SKM-1 (cell line): Measurements from ENCODE around the gene PCNX1.
"Not testable (repeated sequence)": the region's sequence is repeated elsewhere in the genome, so short reads cannot be mapped to it uniquely, and the experiment has no call there.

Source experiments
- DNase-seq: peaks from one replicate; lab custom pipeline; 2025; ENCODE audit not compliant: unreplicated experiment; lab: John Stamatoyannopoulos, UW

The PCNX1 gene

GRCh38 chr14:71121001-71121400 is 213.7 kb downstream of the PCNX1 start:
- no peak for DNase-seq

GRCh38 chr14:71121711-71122110 is 214.5 kb downstream of the PCNX1 start:
- DNase-seq, result no peak

GRCh38 chr14:71122866-71123565 is 215.8 kb downstream of the PCNX1 start:
- no peak for DNase-seq

DNA sequence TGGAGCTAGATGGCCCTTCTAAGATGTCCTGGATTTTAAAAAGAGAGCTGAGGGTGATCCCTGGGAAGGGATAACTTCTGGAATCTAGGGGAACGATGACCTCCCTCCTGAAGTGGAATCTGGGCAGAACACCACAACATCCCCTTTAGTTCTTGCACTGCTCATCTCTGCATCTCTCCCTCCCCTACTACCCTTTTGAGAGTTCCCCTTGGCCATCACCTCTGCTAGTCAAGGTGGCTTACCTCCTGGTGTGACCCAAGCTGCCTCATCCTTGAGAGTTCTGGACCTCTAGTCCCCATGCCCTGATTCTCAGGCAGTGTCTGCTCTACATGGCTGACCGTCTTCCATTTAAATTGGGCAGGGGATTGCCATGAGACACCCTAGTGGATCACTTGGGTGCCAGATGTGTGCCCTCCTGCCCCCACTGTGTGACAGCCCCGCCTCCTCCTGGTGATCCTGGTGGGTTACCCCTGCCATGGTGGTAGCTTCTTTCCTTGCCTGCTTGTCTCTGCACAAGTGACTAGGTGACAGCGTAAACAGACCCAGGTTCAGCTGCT is 216.4 kb downstream of the PCNX1 start:
- DNase-seq, result no peak

DNA sequence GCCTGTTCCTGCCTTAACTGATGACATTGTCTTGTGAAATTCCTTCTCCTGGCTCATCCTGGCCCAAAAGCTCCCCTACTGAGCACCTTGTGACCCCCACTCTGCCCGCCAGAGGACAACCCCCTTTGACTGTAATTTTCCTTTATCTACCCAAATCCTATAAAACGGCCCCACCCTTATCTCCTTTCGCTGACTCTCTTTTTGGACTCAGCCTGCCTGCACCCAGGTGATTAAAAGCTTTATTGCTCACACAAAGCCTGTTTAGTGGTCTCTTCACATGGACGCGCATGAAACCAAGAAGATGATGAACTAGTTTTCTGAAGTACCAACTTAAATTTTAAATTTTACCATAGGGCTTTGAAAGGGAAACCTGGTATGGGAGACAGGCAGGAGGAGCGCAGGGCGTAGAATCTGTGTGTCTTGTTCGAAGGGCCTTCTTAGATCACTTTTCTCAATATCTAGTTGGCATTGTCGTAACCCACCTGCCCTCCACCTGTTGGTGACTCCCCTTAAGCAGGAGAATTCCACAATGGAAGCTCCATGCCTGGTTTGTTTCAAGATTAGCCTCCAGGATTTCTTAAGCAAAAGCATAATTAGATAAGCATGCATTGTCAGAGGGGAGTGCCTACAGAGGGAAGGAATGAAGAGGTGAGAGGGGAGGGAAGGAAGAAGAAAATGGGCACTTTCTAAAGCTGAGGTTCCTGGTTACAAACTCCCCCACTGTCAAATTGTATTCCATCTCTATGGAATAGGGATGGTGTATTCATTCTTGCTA is 222.6 kb downstream of the PCNX1 start:
- DNase-seq, result not testable (repeated sequence)

DNA sequence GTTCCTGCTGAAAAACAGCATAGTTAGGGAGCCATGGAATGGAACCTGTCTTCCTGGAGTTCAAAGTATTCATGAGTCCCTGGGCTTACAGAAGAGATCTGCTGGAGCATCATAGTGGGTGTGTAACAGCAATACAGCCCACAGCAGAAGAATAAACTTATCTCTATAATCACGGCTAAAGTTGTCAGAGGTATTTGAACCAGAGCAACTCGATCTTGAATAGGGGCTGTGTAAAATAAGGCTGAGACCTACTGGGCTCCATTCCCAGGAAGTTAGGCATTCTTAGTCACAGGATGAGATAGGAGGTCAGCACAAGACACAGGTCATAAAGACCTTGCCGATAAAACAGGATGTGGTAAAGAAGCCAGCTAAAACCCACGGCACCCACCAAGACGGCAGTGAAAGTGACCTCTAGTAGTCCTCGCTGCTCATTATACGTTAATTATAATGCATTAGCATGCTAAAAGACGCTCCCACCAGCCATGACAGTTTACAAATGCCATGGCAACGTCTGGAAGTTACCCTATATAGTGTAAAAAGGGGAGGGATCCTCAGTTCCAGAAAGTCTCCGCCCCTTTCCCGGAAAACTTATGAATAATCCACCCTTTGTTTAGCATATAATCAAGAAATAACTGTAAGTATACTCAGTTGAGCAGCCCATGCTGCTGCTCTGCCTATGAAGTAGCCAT is 223.4 kb downstream of the PCNX1 start:
- DNase-seq, result no peak

- DNase-seq, result no peak
Observed at GRCh38 chr14:71133296-71133695, 226.0 kb downstream of the PCNX1 start.

DNA sequence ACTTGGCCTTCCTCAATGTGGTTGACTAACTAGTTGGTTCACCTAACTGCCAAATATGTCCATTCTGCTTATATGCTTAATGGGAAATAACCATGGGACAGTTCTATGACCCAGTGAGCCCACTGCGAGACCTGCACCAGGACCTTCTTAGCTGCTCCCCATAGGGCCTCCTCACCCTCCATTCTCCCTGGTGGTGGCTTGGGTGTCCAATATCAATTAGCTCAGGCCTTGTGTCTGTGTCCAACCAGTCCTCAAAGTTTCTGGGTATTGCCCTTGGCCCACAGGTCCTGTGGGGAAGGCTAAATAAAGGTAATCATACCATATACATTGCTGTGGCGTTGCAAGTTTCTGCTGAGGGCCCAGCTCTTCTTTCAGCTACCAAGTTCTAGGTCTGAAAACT is 228.2 kb downstream of the PCNX1 start:
- no peak for DNase-seq

- no peak for DNase-seq
Observed at GRCh38 chr14:71135911-71136310, 228.7 kb downstream of the PCNX1 start.

GRCh38 chr14:71136386-71137060 is 229.3 kb downstream of the PCNX1 start:
- DNase-seq, result no peak

DNA sequence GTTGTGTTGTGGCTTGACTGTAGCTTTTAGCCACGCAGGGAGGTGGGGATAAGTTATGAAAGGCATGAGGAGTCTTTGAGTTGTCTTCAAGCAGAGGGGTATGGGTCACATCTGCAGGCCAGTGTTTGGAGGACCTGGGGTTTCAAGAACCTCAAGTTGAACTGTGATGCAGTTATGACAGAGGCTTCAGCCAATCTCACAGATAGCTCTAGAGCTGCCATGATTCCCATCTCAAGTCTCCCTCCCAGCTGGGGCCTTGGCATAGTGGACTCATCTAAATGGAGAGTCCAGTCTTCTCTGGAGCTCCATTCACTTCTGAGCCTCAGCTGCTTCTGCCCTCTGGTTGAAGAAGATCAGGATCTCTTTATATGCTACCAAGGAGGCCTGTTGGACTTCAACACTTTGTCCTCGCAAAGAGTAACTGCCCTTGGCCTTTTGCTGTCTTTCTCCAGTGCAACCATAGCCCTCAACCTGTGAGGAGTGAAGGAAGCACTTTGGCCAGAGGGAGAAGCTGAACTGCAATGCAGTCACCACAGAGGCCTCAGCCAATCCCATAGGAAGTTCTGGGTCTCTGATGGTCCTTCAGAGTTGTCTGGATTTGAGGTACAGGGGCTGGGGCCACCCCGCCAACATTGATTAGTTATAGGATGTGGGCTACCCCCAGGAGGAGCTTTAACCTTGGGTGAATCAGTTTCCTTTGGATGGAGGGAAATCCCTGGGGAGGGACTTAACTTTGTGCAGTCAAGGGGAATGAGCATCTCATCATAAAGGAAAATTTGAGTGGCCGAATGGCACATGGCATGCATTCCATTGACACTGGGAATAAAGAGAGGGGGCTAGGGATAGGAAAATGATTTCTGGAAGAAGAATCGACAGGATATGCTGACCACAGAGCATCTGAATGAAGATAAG is 230.5 kb downstream of the PCNX1 start:
- DNase-seq, result no peak

DNA sequence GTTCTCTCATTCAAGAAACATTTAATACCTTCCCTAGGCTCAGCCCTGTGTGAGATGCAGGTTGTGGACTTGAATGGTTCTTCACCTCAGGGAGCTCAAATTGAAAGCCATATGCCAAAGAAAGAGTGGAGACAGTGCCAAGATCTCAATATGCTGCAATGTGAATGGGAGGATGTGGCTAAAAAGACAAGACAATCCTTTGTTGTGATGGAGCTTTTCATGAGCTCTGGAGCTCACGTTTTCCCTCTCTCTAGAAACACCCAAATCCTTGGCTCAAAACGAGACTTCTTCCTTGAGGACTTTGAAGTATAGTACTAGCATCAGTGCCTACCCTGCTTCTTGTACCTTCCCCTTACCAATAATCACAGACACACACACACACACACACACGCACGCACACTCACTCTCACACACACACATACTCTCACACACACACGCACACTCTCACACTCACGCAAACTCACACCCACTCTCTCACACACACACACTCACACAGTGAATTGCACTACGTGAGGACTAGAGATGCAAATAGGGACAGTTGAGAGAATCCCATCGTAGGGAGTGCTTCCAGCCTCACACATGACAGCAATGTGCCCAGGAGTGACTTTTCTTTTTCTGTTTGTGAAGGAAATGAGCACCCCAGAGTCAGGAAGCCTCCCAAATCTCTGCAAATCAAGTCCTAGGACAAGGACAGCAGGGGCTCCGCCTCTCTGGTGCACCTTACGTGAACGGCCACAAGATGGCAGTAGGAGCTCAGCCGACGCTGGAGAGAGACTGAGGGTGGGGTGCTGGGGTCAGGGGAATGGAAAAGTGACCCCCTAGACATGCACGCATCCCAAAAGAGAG is 231.4 kb downstream of the PCNX1 start:
- DNase-seq, result no peak

DNA sequence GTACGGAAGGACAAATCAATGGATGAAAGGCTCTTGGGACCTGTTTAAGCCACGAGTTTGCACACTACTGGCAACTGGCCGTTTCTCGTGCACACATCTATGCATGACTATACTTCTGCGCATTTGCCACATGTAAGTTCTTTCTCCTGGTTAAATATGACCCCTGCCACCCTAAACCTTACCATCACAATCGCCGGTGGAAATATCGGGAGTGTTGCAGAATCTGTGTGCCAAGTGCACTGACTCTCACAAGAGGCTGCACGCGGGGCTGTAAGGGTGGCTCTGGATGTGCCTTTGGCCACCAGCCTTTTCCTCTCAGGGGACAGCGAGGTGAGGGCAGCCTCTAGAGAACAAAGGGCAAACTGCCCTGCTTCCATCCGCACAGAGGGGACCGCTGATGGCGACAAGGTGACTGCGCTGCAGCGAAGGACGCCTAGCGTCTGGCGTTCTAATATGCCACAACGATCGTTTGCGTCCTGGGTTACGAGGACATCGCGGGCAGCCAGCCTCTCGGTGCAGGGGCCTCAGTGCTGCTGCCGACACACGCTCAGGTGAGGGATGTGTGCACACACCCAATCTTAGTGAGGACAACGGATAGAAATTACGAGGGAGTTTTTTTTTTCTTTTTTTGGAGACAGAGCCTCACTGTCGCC is 232.2 kb downstream of the PCNX1 start:
- DNase-seq, result no peak

- DNase-seq, result no peak
Observed at GRCh38 chr14:71140157-71140556, 232.9 kb downstream of the PCNX1 start.

DNA sequence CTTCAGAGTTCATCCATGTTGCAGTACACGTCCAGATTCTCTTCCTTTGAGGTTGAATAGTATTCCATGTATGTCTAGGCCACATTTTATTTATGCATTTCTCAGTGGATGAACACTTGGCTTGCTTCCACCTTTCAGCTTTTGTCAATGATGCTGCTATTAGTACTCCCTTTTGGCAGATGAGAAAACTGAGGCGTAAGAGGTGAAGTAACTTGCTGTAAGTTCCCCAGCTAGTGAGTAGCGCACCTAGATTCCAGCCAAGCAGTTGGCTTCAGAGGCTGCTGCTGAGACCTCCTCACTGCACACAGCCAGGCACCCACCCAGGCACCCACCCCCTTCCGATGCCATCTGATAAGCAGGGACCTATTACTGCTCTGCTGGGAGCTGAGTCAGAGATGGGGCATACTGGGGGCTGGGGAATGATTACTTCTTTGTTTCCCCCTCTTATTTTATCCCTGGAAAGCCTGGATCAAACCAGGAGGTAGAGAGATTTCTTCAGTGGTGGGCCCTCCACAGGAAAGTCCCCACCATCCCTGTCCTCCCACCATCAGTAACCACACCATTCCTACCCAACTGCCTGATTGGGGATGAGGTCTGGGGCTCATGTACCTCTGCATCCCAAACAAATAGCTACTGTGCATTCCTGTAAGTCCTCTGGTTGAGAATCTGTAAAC is 234.6 kb downstream of the PCNX1 start:
- DNase-seq, result no peak

DNA sequence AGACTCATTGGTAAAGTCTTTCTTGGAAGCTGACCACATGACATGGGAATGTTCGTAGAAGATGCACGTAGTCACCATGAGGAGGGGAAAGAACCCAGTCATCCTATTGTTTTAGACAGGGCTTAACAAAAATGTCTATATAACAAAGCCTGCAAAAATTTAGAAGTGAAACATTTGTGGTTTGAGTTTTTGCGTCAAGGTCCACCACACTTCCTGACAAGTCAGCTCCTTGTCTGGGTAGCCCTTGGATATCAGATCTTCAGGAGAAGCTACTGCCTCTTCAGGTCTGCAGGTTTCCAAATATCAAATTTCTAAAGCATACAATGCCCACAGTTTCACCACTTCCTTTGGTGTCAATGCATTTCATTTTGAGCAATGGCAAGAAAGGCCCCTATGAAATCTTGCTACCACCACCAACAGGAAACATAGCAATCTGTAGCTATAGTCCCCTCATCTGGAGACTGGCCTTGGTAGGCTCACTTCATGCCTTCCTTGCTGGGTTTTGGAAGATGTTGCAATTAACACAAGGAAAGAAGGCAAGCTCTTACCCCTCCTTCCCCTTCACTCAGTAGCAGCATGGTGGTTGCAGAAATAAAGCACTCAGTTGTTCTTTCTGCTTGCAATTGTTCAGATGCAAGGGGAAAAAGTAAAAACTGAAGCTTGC is 235.2 kb downstream of the PCNX1 start:
- peak; percentile 62 for DNase-seq
